Keratinocyte (primary cell): ENCODE data around the gene PSD4.

Source experiments
- EZH2 ChIP-seq: IDR thresholded peaks from one replicate; pipeline ENCODE4 v1.6.1; 2012; ENCODE audit warnings: inconsistent platforms, mild to moderate bottlenecking, low read length, moderate library complexity
- TF ChIP-seq, protein P1 (sequence below), 3 experiments: IDR thresholded peaks in 1 of 3; conservative IDR thresholded peaks in 1 of 3; optimal IDR thresholded peaks in 1 of 3; 2 replicates in 2 of 3; 3 replicates in 1 of 3; pipeline versions ENCODE3 to v1.5.1; 2011; ENCODE audit warnings: low read length in 3 of 3, mild to moderate bottlenecking in 3 of 3, moderate library complexity in 2 of 3, control low read depth in 1 of 3, inconsistent platforms in 1 of 3; ENCODE audit not compliant: insufficient read depth in 2 of 3; ENCODE audit errors: extremely low read depth in 1 of 3

DNA sequence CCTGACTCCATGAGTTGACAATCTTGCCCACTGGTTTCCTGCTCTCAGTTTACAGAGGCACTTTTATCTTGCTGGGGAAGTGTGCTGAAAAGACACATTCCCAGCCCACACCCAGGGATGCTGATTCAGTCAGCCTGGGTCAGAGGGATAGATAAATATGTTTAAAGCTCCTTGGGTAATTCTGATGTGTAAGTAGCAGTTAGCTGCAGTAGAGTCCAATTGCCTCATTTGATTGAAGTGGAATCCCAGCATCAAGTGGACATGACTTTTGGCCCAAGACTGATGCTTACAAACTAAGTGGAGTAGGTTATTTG, 29.4 kb downstream of the PSD4 start:
- TF ChIP-seq, protein P1, sequence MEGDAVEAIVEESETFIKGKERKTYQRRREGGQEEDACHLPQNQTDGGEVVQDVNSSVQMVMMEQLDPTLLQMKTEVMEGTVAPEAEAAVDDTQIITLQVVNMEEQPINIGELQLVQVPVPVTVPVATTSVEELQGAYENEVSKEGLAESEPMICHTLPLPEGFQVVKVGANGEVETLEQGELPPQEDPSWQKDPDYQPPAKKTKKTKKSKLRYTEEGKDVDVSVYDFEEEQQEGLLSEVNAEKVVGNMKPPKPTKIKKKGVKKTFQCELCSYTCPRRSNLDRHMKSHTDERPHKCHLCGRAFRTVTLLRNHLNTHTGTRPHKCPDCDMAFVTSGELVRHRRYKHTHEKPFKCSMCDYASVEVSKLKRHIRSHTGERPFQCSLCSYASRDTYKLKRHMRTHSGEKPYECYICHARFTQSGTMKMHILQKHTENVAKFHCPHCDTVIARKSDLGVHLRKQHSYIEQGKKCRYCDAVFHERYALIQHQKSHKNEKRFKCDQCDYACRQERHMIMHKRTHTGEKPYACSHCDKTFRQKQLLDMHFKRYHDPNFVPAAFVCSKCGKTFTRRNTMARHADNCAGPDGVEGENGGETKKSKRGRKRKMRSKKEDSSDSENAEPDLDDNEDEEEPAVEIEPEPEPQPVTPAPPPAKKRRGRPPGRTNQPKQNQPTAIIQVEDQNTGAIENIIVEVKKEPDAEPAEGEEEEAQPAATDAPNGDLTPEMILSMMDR (optimal IDR thresholded peaks at IDR 0.05 in 1 of 3, IDR thresholded peaks at IDR 0.05 in 1 of 3, conservative IDR thresholded peaks at IDR 0.05 in 1 of 3; ENCODE audit: extremely low read depth in 1 of 3, insufficient read depth in 2 of 3, low read length in 3 of 3) = no peak
- no peak for TF ChIP-seq EZH2
